ENCODE measurements around the gene TNC. TPM values are rescaled to one million over a fixed set of nuclear protein-coding genes. Genes with fewer than 3 reads are reported as not detected.

Gene TNC
- total and polyA plus RNA-seq, 5 donors from 2014 or later: not detected

GRCh38 chr9:115032296-115032695 lies 85.7 kb downstream of the TNC start:
- ATAC-seq (ENCODE audit: low read depth in 2 of 2): no peak

GRCh38 chr9:115030006-115030405 lies 88.0 kb downstream of the TNC start:
- peaks cover 34% of the 10 kb centered on the region for H3K27me3 Mint-ChIP-seq
- H3K4me3 Mint-ChIP-seq: no peak overlapping the region
- DNase-seq (no peak), ATAC-seq (ENCODE audit: low read depth in 2 of 2) (no peak)
- Histone ChIP-seq H3K27me3 (ENCODE audit: control insufficient read depth, insufficient read depth, low read length) (no peaks in the 10 kb centered on the region), H3K27ac (ENCODE audit: insufficient read depth, low read length, poor library complexity, severe bottlenecking) (no peak overlapping the region), H3K4me3 (ENCODE audit: low read depth, low read length) (no peak overlapping the region), H3K4me1 (ENCODE audit: control insufficient read depth, insufficient read depth, low read length, poor library complexity, severe bottlenecking) (no peaks in the 10 kb centered on the region), H3K36me3 (ENCODE audit: control insufficient read depth, insufficient read depth, low read length) (no peaks in the 10 kb centered on the region), H3K9me3 (ENCODE audit: control insufficient read depth in 2 of 2, low read length in 2 of 2) (no peaks in the 10 kb centered on the region)
- H3K27ac Mint-ChIP-seq: no peak overlapping the region
- peaks cover 0 to 1% (median 0%) of the 10 kb centered on the region in 7 donors for H3K9me3 Mint-ChIP-seq
- H3K4me1 Mint-ChIP-seq: no peaks in the 10 kb centered on the region
- no peaks in the 10 kb centered on the region for H3K36me3 Mint-ChIP-seq

More at GRCh38 chr9:115032296-115032695, 85.7 kb downstream of the TNC start:
- H3K27ac ChIP-seq (ENCODE audit: insufficient read depth, low read length, poor library complexity, severe bottlenecking): no peak overlapping the region
- no peak overlapping the region for H3K4me3 ChIP-seq (ENCODE audit: low read depth, low read length)
- H3K9me3 ChIP-seq (ENCODE audit: control insufficient read depth in 2 of 2, low read length in 2 of 2): no peaks in the 10 kb centered on the region
- H3K4me1 Mint-ChIP-seq: peaks cover 0 to 8% (median 0%) of the 10 kb centered on the region in 4 donors
- no peaks in the 10 kb centered on the region for H3K36me3 Mint-ChIP-seq
- H3K27me3 Mint-ChIP-seq: peaks cover 38% of the 10 kb centered on the region
- no peaks in the 10 kb centered on the region for H3K36me3 ChIP-seq (ENCODE audit: control insufficient read depth, insufficient read depth, low read length)
- H3K27ac Mint-ChIP-seq: no peak overlapping the region
- no peaks in the 10 kb centered on the region for H3K4me1 ChIP-seq (ENCODE audit: control insufficient read depth, insufficient read depth, low read length, poor library complexity, severe bottlenecking)
- DNase-seq: no peak
- peaks cover 0 to 1% (median 0%) of the 10 kb centered on the region in 7 donors for H3K9me3 Mint-ChIP-seq
- no peaks in the 10 kb centered on the region for H3K27me3 ChIP-seq (ENCODE audit: control insufficient read depth, insufficient read depth, low read length)
- no peak overlapping the region for H3K4me3 Mint-ChIP-seq

- Mint-ChIP-seq H3K36me3 (no peaks in the 10 kb centered on the region), H3K27me3 (peaks cover 25% of the 10 kb centered on the region), H3K4me1 (peaks cover 0 to 2% (median 0%) of the 10 kb centered on the region in 4 donors), H3K9me3 (no peaks in the 10 kb centered on the region), H3K4me3 (no peak overlapping the region), H3K27ac (no peak overlapping the region)
- Histone ChIP-seq H3K27ac (ENCODE audit: insufficient read depth, low read length, poor library complexity, severe bottlenecking) (no peak overlapping the region), H3K4me3 (ENCODE audit: low read depth, low read length) (no peak overlapping the region), H3K36me3 (ENCODE audit: control insufficient read depth, insufficient read depth, low read length) (no peaks in the 10 kb centered on the region), H3K4me1 (ENCODE audit: control insufficient read depth, insufficient read depth, low read length, poor library complexity, severe bottlenecking) (no peaks in the 10 kb centered on the region), H3K9me3 (ENCODE audit: control insufficient read depth in 2 of 2, low read length in 2 of 2) (no peaks in the 10 kb centered on the region), H3K27me3 (ENCODE audit: control insufficient read depth, insufficient read depth, low read length) (peaks cover 3% of the 10 kb centered on the region)
- DNase-seq (no peak), ATAC-seq (ENCODE audit: low read depth in 2 of 2) (no peak)
Observed at GRCh38 chr9:115025721-115026120, 92.2 kb downstream of the TNC start.

GRCh38 chr9:115024925-115025535 lies 92.9 kb downstream of the TNC start:
- no peaks in the 10 kb centered on the region for H3K36me3 Mint-ChIP-seq
- no peaks in the 10 kb centered on the region for H3K36me3 ChIP-seq (ENCODE audit: control insufficient read depth, insufficient read depth, low read length)
- H3K27me3 ChIP-seq (ENCODE audit: control insufficient read depth, insufficient read depth, low read length): peaks cover 3% of the 10 kb centered on the region
- H3K27ac ChIP-seq (ENCODE audit: insufficient read depth, low read length, poor library complexity, severe bottlenecking): no peak overlapping the region
- peaks cover 0 to 2% (median 0%) of the 10 kb centered on the region in 4 donors for H3K4me1 Mint-ChIP-seq
- H3K9me3 ChIP-seq (ENCODE audit: control insufficient read depth in 2 of 2, low read length in 2 of 2): no peaks in the 10 kb centered on the region
- DNase-seq (no peak), ATAC-seq (ENCODE audit: low read depth in 2 of 2) (no peak)
- H3K27ac Mint-ChIP-seq: no peak overlapping the region
- no peak overlapping the region for H3K4me3 ChIP-seq (ENCODE audit: low read depth, low read length)
- no peak overlapping the region for H3K4me3 Mint-ChIP-seq
- no peaks in the 10 kb centered on the region for H3K9me3 Mint-ChIP-seq
- H3K4me1 ChIP-seq (ENCODE audit: control insufficient read depth, insufficient read depth, low read length, poor library complexity, severe bottlenecking): no peaks in the 10 kb centered on the region
- peaks cover 21% of the 10 kb centered on the region for H3K27me3 Mint-ChIP-seq

GRCh38 chr9:115022760-115023434 lies 95.1 kb downstream of the TNC start:
- Mint-ChIP-seq H3K36me3 (no peaks in the 10 kb centered on the region), H3K27me3 (peaks cover 21% of the 10 kb centered on the region), H3K27ac (no peak overlapping the region), H3K4me1 (peaks cover 0 to 2% (median 0%) of the 10 kb centered on the region in 4 donors), H3K4me3 (no peak overlapping the region), H3K9me3 (no peaks in the 10 kb centered on the region)
- no peaks in the 10 kb centered on the region for H3K36me3 ChIP-seq (ENCODE audit: control insufficient read depth, insufficient read depth, low read length)
- no peaks in the 10 kb centered on the region for H3K4me1 ChIP-seq (ENCODE audit: control insufficient read depth, insufficient read depth, low read length, poor library complexity, severe bottlenecking)
- ATAC-seq (ENCODE audit: low read depth in 2 of 2) (no peak), DNase-seq (no peak)
- no peaks in the 10 kb centered on the region for H3K9me3 ChIP-seq (ENCODE audit: control insufficient read depth in 2 of 2, low read length in 2 of 2)
- H3K27ac ChIP-seq (ENCODE audit: insufficient read depth, low read length, poor library complexity, severe bottlenecking): no peak overlapping the region
- H3K4me3 ChIP-seq (ENCODE audit: low read depth, low read length): no peak overlapping the region
- peaks cover 3% of the 10 kb centered on the region for H3K27me3 ChIP-seq (ENCODE audit: control insufficient read depth, insufficient read depth, low read length)

GRCh38 chr9:115018547-115019435 lies 99.2 kb downstream of the TNC start:
- H3K36me3 Mint-ChIP-seq: no peaks in the 10 kb centered on the region
- peaks cover 26% of the 10 kb centered on the region for H3K27me3 Mint-ChIP-seq
- Histone ChIP-seq H3K27ac (ENCODE audit: insufficient read depth, low read length, poor library complexity, severe bottlenecking) (no peak overlapping the region), H3K36me3 (ENCODE audit: control insufficient read depth, insufficient read depth, low read length) (no peaks in the 10 kb centered on the region), H3K4me1 (ENCODE audit: control insufficient read depth, insufficient read depth, low read length, poor library complexity, severe bottlenecking) (no peaks in the 10 kb centered on the region), H3K27me3 (ENCODE audit: control insufficient read depth, insufficient read depth, low read length) (peaks cover 3% of the 10 kb centered on the region), H3K9me3 (ENCODE audit: control insufficient read depth in 2 of 2, low read length in 2 of 2) (no peaks in the 10 kb centered on the region), H3K4me3 (ENCODE audit: low read depth, low read length) (no peak overlapping the region)
- H3K9me3 Mint-ChIP-seq: no peaks in the 10 kb centered on the region
- H3K4me3 Mint-ChIP-seq: no peak overlapping the region
- ATAC-seq (ENCODE audit: low read depth in 2 of 2) (no peak), DNase-seq (no peak)
- H3K4me1 Mint-ChIP-seq: peaks cover 0 to 4% (median 1%) of the 10 kb centered on the region in 4 donors
- no peak overlapping the region for H3K27ac Mint-ChIP-seq

GRCh38 chr9:115016344-115016743 lies 101.6 kb downstream of the TNC start:
- H3K36me3 ChIP-seq (ENCODE audit: control insufficient read depth, insufficient read depth, low read length): no peaks in the 10 kb centered on the region
- Mint-ChIP-seq H3K4me3 (no peak overlapping the region), H3K9me3 (no peaks in the 10 kb centered on the region), H3K36me3 (no peaks in the 10 kb centered on the region), H3K27ac (no peak overlapping the region), H3K4me1 (peaks cover 0 to 5% (median 2%) of the 10 kb centered on the region in 4 donors), H3K27me3 (peaks cover 21% of the 10 kb centered on the region)
- no peak overlapping the region for H3K27ac ChIP-seq (ENCODE audit: insufficient read depth, low read length, poor library complexity, severe bottlenecking)
- no peak for DNase-seq
- no peak overlapping the region for H3K4me3 ChIP-seq (ENCODE audit: low read depth, low read length)
- H3K9me3 ChIP-seq (ENCODE audit: control insufficient read depth in 2 of 2, low read length in 2 of 2): no peaks in the 10 kb centered on the region
- peaks cover 1% of the 10 kb centered on the region for H3K27me3 ChIP-seq (ENCODE audit: control insufficient read depth, insufficient read depth, low read length)
- no peaks in the 10 kb centered on the region for H3K4me1 ChIP-seq (ENCODE audit: control insufficient read depth, insufficient read depth, low read length, poor library complexity, severe bottlenecking)
- no peak for ATAC-seq (ENCODE audit: low read depth in 2 of 2)

Data from CD4-positive, CD25-positive, alpha-beta regulatory T cell (primary cell).